Adrenal gland (tissue), 12 donors: ENCODE measurements around the gene PACS2. TPM values are rescaled to one million over a fixed set of nuclear protein-coding genes. Genes with fewer than 3 reads are reported as not detected.

Source experiments
- DNase-seq, 7 donors: peaks; one replicate each; pipeline ENCODE4 v3.0.0-alpha.2; 2019 to 2020
- H3K27ac ChIP-seq, 5 donors: fragments of 200-600 bp; sonication (generic) in 4 of 5; 1 replicate in 3 of 5; 2 replicates in 2 of 5; pipeline versions ENCODE4 v1.5.1 to v1.8.0; 2016 to 2020; ENCODE audit warnings: mild to moderate bottlenecking in 1 of 5
- H3K27me3 ChIP-seq: fragments of 200-600 bp; 2 replicates; pipeline ENCODE4 v1.8.0; 2021
- H3K36me3 ChIP-seq, 2 donors: fragments of 200-600 bp; replicated peaks in 1 of 2; 1 replicate in 1 of 2; 2 replicates in 1 of 2; pipeline versions ENCODE4 v1.5.1 to v1.8.0; 2018 to 2022
- H3K4me1 ChIP-seq, 2 donors: fragments of 200-600 bp; replicated peaks in 1 of 2; 1 replicate in 1 of 2; 2 replicates in 1 of 2; pipeline versions ENCODE4 v1.5.1 to v1.8.0; 2018 to 2021
- H3K4me3 ChIP-seq, 4 donors: fragments of 200-600 bp; sonication (generic) in 3 of 4; one replicate each; pipeline ENCODE4 v1.5.1; 2016 to 2018
- H3K9me3 ChIP-seq, 3 donors: fragments of 200-600 bp; sonication (generic) in 1 of 3; replicated peaks in 1 of 3; 1 replicate in 2 of 3; 2 replicates in 1 of 3; pipeline versions ENCODE4 v1.5.1 to v1.8.0; 2016 to 2021
- POLR2A ChIP-seq, 2 donors: fragments of 450-650 bp; IDR thresholded peaks; one replicate each; pipeline ENCODE4 v1.6.1; 2017; ENCODE audit warnings: antibody characterized with exemption in 2 of 2, mild to moderate bottlenecking in 2 of 2, moderate library complexity in 1 of 2
- WGBS, 4 donors: extraction: QIAGEN DNeasy Blood & Tissue Kit in 2 of 4; methylation state at CpG; one replicate each; pipeline versions ENCODE4 v1.1.5 to v1.1.7; 2013 to 2017; 5-methylcytosine and 5-hydroxymethylcytosine counted together
- intact Hi-C, 2 donors: fragments of 100-400 bp; cut with DNase I; formaldehyde crosslinking; loops; one replicate each; pipeline versions ENCODE4 v1.14.1 to v1.15.0; 2022 to 2023
- polyA plus RNA-seq, 3 donors: library from polyadenylated mRNA; stranded (reverse); fragments of 200-250 nt in 2 of 3; fragments of 350-450 nt in 1 of 3; fragmentation: Illumina TruSeq in 1 of 3; extraction: RNeasy Lipid Tissue Mini Kit (QIAGEN cat#74804) in 1 of 3; gene quantifications; one replicate each; pipeline ENCODE4 v1.2.3, GENCODE V29; 2013 to 2014
- total RNA-seq, 9 donors: library from RNA; depleted of rRNA in 4 of 9; stranded (reverse); fragments of >200 nt in 4 of 9; fragments of 120-200 nt in 1 of 9; fragmentation: NEBNext Ultra II Directional in 1 of 9; extraction: Animal tissue kit (Norgen Biotek cat#: 25700) in 1 of 9; gene quantifications; one replicate each; pipeline versions ENCODE4 v1.1.0 to v1.2.4, GENCODE V29; 2013 to 2023
- TF ChIP-seq, protein P1 (sequence below), 6 experiments: fragments of 450-650 bp in 4 of 6; fragments of 200-600 bp in 2 of 6; sonication (generic) in 1 of 6; IDR thresholded peaks; 1 replicate in 5 of 6; 2 replicates in 1 of 6; pipeline versions ENCODE4 v1.5.1 to v1.8.0; 2016 to 2021; ENCODE audit warnings: antibody characterized with exemption in 6 of 6, mild to moderate bottlenecking in 2 of 6, moderate library complexity in 1 of 6
- donor health status: healthy with polysubstance abuse.
- donor health status: Bipolar disorder and iron deficiency.
- donor health status: DM: yes; HTN: yes; CAD: no.
- donor health status: DM: no; HTN: no; CAD: no.
- donor health status: DM: no; HTN: no; CAD: no.
- donor health status: DM: yes; HTN: yes; CAD: no.

PACS2 gene
- total and polyA plus RNA-seq, 12 donors = 19.5 to 221 (median 81.1) TPM

DNA sequence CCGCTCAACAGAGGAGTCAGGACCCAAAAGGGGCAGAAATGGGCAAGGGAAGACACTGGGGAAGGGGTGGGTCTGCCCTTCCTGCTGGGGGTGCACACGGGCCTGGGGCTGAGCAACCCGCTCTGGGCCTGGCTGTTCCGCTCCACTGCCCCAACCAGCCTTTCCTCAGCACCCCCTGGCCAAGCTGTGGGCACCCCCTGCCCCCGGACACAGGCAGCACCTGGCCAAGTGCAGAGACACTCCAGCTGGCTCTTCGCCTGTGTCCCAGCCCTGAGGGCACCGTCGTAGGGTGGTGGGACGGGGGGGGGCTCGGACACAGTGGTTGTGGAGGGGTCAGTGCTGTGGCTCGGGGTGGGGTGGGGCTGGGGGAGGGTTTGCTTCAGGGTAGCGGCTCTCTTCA is 10.3 kb downstream of the PACS2 start:
- Histone ChIP-seq H3K4me1 (peaks cover 13 to 38% of the 10 kb centered on the region in 2 donors), H3K4me3 (no peak overlapping the region), H3K27ac (no peak overlapping the region), H3K9me3 (no peaks in the 10 kb centered on the region), H3K36me3 (no peaks in the 10 kb centered on the region), H3K27me3 (no peaks in the 10 kb centered on the region)
- TF ChIP-seq, protein P1, sequence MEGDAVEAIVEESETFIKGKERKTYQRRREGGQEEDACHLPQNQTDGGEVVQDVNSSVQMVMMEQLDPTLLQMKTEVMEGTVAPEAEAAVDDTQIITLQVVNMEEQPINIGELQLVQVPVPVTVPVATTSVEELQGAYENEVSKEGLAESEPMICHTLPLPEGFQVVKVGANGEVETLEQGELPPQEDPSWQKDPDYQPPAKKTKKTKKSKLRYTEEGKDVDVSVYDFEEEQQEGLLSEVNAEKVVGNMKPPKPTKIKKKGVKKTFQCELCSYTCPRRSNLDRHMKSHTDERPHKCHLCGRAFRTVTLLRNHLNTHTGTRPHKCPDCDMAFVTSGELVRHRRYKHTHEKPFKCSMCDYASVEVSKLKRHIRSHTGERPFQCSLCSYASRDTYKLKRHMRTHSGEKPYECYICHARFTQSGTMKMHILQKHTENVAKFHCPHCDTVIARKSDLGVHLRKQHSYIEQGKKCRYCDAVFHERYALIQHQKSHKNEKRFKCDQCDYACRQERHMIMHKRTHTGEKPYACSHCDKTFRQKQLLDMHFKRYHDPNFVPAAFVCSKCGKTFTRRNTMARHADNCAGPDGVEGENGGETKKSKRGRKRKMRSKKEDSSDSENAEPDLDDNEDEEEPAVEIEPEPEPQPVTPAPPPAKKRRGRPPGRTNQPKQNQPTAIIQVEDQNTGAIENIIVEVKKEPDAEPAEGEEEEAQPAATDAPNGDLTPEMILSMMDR (IDR thresholded peaks at IDR 0.05) = no peak
- no peak for TF ChIP-seq POLR2A (IDR thresholded peaks at IDR 0.05)
- 72 to 100% (median 83%) methylated on average over 1 to 12 of the region's 12 CpGs for WGBS, 4 donors
- intact Hi-C loops = no loop called here
- DNase-seq = no peak

DNA sequence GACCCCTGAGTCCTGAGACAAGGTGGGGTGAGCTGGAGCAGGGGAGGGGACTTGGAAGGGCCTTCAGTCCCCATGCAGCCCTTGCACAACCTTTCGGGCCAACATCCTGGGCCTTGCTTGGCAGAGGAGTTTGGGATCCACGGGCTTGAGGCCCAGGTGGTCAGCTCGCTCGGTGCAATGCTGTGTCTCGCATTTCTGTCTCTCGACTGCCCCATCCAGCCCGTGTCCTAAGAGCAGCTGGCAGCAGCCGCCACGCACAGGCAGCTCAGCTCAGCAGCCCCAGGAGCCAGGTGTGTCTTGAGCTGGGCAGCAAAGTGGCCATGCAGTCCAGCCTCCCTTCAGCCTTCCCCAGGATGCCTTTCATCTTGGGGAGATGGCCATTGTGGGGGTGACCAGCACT is 10.8 kb downstream of the PACS2 start:
- Histone ChIP-seq H3K9me3 (no peaks in the 10 kb centered on the region), H3K27ac (peak overlapping the region in 1 of 5 donors; percentile 38), H3K27me3 (no peaks in the 10 kb centered on the region), H3K4me3 (no peak overlapping the region), H3K4me1 (peaks cover 13 to 38% of the 10 kb centered on the region in 2 donors), H3K36me3 (no peaks in the 10 kb centered on the region)
- intact Hi-C loops = no loop called here
- WGBS, 4 donors = 82 to 93% (median 89%) methylated on average over 9 of the region's 9 CpGs; no CpG with 5 or more reads in 1 of the 4 donors
- no peak for DNase-seq
- no peak for TF ChIP-seq POLR2A (IDR thresholded peaks at IDR 0.05)
- TF ChIP-seq, protein P1 (IDR thresholded peaks at IDR 0.05) = no peak

- Histone ChIP-seq H3K4me3 (no peak overlapping the region), H3K4me1 (peaks cover 13 to 45% of the 10 kb centered on the region in 2 donors), H3K9me3 (no peaks in the 10 kb centered on the region), H3K27me3 (no peaks in the 10 kb centered on the region), H3K36me3 (no peaks in the 10 kb centered on the region), H3K27ac (peak overlapping the region in 1 of 5 donors; percentile 38)
- intact Hi-C loops = no loop called here
- TF ChIP-seq, protein P1 (IDR thresholded peaks at IDR 0.05) = no peak
- no peak for TF ChIP-seq POLR2A (IDR thresholded peaks at IDR 0.05)
- 78 to 84% (median 83%) methylated on average over 6 to 27 of the region's 27 CpGs for WGBS, 4 donors
- DNase-seq = no peak
Observed at GRCh38 chr14:105325716-105326567, 11.4 kb downstream of the PACS2 start.

- Histone ChIP-seq H3K36me3 (no peaks in the 10 kb centered on the region), H3K4me3 (no peak overlapping the region), H3K9me3 (no peaks in the 10 kb centered on the region), H3K4me1 (peaks cover 13 to 49% of the 10 kb centered on the region in 2 donors), H3K27me3 (no peaks in the 10 kb centered on the region), H3K27ac (no peak overlapping the region)
- DNase-seq = no peak
- WGBS, 4 donors = 85 to 100% (median 89%) methylated on average over 3 to 9 of the region's 9 CpGs
- no peak for TF ChIP-seq POLR2A (IDR thresholded peaks at IDR 0.05)
- TF ChIP-seq, protein P1 (IDR thresholded peaks at IDR 0.05) = no peak
- intact Hi-C loops = no loop called here
Observed at GRCh38 chr14:105326568-105326867, 12.0 kb downstream of the PACS2 start.
